Gastroesophageal sphincter (tissue), 3 donors: ENCODE measurements around the gene IKZF1.

Experiments
- EP300 ChIP-seq: sonication (generic); formaldehyde crosslinking; IDR thresholded peaks from one replicate; pipeline ENCODE4 v1.6.1; 2017; ENCODE audit warnings: antibody characterized with exemption, mild to moderate bottlenecking
- POLR2A ChIP-seq, 2 donors: fragments of 450-650 bp; IDR thresholded peaks; one replicate each; pipeline ENCODE4 v1.6.1; 2017; ENCODE audit warnings: antibody characterized with exemption in 2 of 2, mild to moderate bottlenecking in 2 of 2, moderate library complexity in 1 of 2
- TF ChIP-seq, protein P1 (sequence below), 4 experiments: fragments of 200-600 bp in 2 of 4; fragments of 450-650 bp in 2 of 4; sonication (generic) in 1 of 4; IDR thresholded peaks; one replicate each; pipeline ENCODE4 v1.5.1; 2017 to 2019; ENCODE audit warnings: antibody characterized with exemption in 4 of 4, mild to moderate bottlenecking in 2 of 4, moderate library complexity in 2 of 4

DNA sequence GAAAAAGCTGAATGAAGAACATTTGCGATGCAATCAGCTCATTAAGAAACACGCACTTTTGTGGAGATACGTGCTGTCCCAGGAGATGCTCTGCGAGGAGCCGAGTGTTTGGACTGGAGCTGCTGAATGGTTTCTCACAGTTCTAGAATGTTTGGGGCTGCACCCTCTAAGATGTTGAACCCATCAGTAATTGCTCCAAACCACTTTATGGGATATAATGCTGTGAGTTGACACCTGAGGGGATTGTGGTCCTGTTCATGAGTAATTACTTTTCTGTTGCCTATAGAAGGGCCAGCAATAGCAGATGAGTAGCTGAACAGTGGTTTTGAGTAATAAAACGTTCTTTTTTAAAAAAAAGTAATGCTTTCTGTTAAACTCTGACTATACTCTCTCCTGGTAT, 63.1 kb downstream of the IKZF1 start:
- TF ChIP-seq, protein P1, sequence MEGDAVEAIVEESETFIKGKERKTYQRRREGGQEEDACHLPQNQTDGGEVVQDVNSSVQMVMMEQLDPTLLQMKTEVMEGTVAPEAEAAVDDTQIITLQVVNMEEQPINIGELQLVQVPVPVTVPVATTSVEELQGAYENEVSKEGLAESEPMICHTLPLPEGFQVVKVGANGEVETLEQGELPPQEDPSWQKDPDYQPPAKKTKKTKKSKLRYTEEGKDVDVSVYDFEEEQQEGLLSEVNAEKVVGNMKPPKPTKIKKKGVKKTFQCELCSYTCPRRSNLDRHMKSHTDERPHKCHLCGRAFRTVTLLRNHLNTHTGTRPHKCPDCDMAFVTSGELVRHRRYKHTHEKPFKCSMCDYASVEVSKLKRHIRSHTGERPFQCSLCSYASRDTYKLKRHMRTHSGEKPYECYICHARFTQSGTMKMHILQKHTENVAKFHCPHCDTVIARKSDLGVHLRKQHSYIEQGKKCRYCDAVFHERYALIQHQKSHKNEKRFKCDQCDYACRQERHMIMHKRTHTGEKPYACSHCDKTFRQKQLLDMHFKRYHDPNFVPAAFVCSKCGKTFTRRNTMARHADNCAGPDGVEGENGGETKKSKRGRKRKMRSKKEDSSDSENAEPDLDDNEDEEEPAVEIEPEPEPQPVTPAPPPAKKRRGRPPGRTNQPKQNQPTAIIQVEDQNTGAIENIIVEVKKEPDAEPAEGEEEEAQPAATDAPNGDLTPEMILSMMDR (IDR thresholded peaks at IDR 0.05), result no peak
- TF ChIP-seq POLR2A (IDR thresholded peaks at IDR 0.05), result no peak
- no peak for TF ChIP-seq EP300
